ENCODE data around the gene TTC3. TPM values are rescaled to one million over a fixed set of nuclear protein-coding genes. Genes with fewer than 3 reads are reported as not detected.

Gene TTC3
- total RNA-seq, 1 donor from 2014 or later: 61.8 TPM

DNA sequence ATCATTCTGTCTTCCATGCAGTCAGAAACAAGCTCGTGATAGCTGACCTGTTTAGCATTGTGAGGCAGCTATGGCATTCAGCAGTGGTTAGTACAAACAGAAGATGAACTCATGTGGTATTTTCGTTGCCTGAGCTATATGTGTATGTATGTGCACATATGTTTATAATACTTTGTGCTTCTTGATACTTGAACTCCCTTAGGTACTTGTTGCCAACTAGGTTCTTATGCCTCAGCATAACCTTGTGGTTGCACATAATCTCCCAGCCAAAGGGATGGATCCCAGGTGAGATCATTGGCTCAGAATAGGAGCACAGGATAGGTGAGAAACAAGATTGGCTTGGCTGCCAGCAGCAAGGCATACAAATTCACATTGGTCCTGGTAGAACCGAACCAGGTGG is 108.0 kb downstream of the TTC3 start:
- Mint-ChIP-seq H3K36me3 (ENCODE audit: low read depth) (peaks cover 32% of the 10 kb centered on the region), H3K27ac (no peak overlapping the region)

DNA sequence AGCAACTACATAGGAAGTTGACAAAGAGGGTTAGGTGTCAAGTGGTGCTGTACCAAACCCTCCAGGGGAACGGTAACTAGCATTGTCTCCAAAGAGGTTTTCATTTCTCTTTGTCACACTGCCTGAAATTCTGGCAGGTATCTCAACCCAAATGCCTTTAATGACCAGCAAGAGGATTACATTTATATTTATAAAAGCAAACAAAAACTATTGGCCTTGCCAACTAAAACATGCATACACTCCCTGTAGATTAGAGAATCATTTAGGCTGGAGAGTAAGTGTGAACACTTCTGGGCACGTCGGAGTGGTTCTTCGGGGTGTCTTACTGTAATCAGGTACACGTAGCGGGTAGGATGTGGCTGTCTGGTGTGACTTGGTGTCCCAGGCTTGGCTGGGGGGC is 109.2 kb downstream of the TTC3 start:
- H3K27me3 Mint-ChIP-seq (ENCODE audit: insufficient read depth): no peaks in the 10 kb centered on the region
- intact Hi-C loops (cut with micrococcal nuclease): no loop called here
- no peak overlapping the region for H3K27ac Mint-ChIP-seq
- no peak for DNase-seq (ENCODE audit: low spot score)
- no peak overlapping the region for H3K4me3 Mint-ChIP-seq
- H3K9me3 Mint-ChIP-seq: no peaks in the 10 kb centered on the region
- H3K36me3 Mint-ChIP-seq (ENCODE audit: low read depth): peaks cover 32% of the 10 kb centered on the region
- H3K4me1 Mint-ChIP-seq (ENCODE audit: low read depth): peaks cover 13% of the 10 kb centered on the region

More for the DNA sequence above, 108.0 kb downstream of the TTC3 start:
- intact Hi-C loops (cut with micrococcal nuclease): no loop called here
- Mint-ChIP-seq H3K9me3 (no peaks in the 10 kb centered on the region), H3K4me3 (no peak overlapping the region), H3K27me3 (ENCODE audit: insufficient read depth) (no peaks in the 10 kb centered on the region), H3K4me1 (ENCODE audit: low read depth) (peaks cover 13% of the 10 kb centered on the region)
- DNase-seq (ENCODE audit: low spot score): no peak

DNA sequence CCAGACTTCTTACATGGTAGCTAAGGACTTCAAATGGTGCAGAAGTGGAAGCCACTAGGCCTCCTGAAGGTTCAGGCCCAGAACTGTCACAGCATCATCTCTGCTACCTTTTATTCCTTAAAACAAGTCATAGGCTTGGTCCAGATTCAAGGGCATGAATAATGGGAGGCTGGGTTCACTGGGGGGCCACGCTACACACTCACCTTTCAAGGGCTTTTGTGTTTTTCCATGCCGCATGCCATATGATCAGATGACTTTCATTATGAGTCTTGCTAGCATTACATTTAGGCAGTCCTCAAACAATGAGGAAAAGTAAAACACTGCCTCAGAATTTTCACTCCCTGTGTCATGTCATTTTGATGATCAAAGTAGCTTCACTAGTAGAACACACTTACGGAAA is 110.7 kb downstream of the TTC3 start:
- intact Hi-C loops (cut with micrococcal nuclease): no loop called here
- Mint-ChIP-seq H3K27me3 (ENCODE audit: insufficient read depth) (no peaks in the 10 kb centered on the region), H3K4me3 (no peak overlapping the region), H3K36me3 (ENCODE audit: low read depth) (peaks cover 28% of the 10 kb centered on the region), H3K4me1 (ENCODE audit: low read depth) (peaks cover 13% of the 10 kb centered on the region), H3K27ac (no peak overlapping the region), H3K9me3 (no peaks in the 10 kb centered on the region)
- DNase-seq (ENCODE audit: low spot score): no peak

DNA sequence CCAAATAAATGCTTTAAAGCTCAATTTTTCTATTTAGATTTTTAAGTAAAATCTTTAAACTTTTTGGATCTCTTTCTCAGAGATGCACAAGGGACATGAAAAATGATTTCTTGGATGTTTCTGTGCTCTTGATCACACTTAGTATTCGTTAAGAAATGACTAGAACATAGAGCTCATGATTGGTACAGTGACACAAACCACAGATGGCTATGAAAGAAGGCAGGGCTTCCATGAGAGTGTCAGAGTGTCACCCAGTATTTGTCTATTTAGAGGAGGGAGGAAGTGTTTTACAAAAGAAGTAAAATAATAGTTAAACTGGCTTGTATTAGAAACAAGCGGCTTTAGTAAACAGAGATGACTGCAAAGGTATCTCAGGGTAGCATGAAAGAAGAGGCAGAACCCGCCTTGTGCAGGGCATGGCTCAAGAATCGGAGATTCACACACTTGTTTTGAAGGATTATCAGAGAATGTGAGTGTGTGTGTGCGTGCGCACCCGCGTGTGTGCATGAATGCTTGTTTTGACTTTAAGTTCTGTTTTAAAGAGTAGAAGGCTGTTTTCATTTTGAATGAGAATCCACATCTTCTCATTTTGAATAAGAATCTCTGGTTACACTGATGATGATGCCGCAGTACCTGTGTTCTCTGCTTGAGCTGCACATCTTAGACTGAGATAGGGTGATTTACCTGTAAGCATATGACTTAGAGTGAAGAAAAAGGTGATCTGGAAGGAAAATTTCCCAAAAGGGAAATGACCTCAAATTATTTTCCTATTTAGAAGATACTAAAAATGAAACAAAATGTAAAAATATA is 111.9 kb downstream of the TTC3 start:
- Mint-ChIP-seq H3K36me3 (ENCODE audit: low read depth) (peaks cover 29% of the 10 kb centered on the region), H3K4me3 (no peak overlapping the region), H3K27ac (no peak overlapping the region), H3K4me1 (ENCODE audit: low read depth) (peaks cover 13% of the 10 kb centered on the region), H3K27me3 (ENCODE audit: insufficient read depth) (no peaks in the 10 kb centered on the region), H3K9me3 (no peaks in the 10 kb centered on the region)
- no peak for DNase-seq (ENCODE audit: low spot score)
- intact Hi-C loops (cut with micrococcal nuclease): no loop called here

DNA sequence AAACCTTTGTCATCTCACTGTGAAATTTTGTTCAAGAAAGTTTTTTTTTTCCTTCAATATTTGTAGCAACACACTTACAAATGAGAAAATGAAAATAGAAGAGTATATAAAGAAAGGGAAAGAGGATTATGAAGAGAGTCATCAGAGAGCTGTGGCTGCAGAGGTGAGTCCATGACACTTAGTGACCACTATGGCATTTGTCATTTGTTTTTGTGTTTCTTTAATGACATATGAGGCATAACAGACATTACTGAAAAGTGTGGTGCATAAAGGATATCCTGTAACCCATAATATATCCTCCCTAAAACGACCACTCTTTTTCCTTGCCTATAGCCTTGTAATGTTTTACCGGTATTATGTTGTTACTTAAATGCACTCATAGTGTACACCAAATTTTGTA is 113.9 kb downstream of the TTC3 start:
- no peak overlapping the region for H3K4me3 Mint-ChIP-seq
- H3K4me1 Mint-ChIP-seq (ENCODE audit: low read depth): peaks cover 16% of the 10 kb centered on the region
- no peak for DNase-seq (ENCODE audit: low spot score)
- H3K9me3 Mint-ChIP-seq: no peaks in the 10 kb centered on the region
- H3K27ac Mint-ChIP-seq: no peak overlapping the region
- H3K27me3 Mint-ChIP-seq (ENCODE audit: insufficient read depth): no peaks in the 10 kb centered on the region
- H3K36me3 Mint-ChIP-seq (ENCODE audit: low read depth): peaks cover 28% of the 10 kb centered on the region
- intact Hi-C loops (cut with micrococcal nuclease): no loop called here

DNA sequence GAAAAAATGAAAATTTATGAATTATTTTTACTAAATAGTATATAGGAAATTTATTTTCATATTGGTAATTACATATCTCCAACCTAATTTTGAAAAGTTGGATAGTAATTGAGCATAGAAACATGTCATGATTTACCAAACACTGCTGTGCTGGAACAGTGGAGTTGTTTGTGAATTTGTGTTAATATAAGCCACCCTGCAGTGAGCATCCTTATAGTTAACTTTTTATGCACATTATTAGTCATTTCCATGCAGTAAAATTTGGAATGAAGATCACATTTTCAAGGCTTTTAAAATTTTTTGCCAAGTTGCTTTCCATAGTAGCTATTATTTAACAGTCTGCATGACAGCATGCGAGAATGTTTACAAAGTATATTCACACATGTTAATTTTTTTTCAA is 115.8 kb downstream of the TTC3 start:
- Mint-ChIP-seq H3K27me3 (ENCODE audit: insufficient read depth) (no peaks in the 10 kb centered on the region), H3K9me3 (no peaks in the 10 kb centered on the region), H3K4me3 (no peak overlapping the region), H3K27ac (no peak overlapping the region), H3K36me3 (ENCODE audit: low read depth) (peaks cover 30% of the 10 kb centered on the region), H3K4me1 (ENCODE audit: low read depth) (peaks cover 14% of the 10 kb centered on the region)
- intact Hi-C loops (cut with micrococcal nuclease): no loop called here
- DNase-seq (ENCODE audit: low spot score): no peak

DNA sequence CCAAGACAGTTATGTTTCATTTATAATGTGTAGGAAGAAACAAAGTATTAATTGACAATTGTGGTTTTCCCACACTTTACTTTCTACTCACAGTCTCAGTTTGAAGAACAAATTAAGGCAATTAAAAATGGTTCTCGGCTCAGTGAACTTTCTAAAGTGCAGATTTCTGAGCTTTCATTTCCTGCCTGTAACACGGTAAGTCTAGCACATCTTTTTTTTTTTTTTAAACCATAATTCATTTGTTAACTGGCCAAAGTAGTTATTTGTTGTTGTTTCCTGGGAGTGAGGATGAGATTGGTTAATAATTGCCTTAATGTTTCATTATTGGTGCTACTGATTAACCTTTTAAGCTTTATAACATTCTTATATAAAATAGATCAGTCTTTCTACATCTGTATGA is 119.0 kb downstream of the TTC3 start:
- Mint-ChIP-seq H3K4me3 (no peak overlapping the region), H3K27ac (no peak overlapping the region), H3K36me3 (ENCODE audit: low read depth) (peaks cover 30% of the 10 kb centered on the region), H3K27me3 (ENCODE audit: insufficient read depth) (no peaks in the 10 kb centered on the region), H3K9me3 (no peaks in the 10 kb centered on the region), H3K4me1 (ENCODE audit: low read depth) (peaks cover 6% of the 10 kb centered on the region)
- intact Hi-C loops (cut with micrococcal nuclease): no loop called here
- DNase-seq (ENCODE audit: low spot score): no peak

DNA sequence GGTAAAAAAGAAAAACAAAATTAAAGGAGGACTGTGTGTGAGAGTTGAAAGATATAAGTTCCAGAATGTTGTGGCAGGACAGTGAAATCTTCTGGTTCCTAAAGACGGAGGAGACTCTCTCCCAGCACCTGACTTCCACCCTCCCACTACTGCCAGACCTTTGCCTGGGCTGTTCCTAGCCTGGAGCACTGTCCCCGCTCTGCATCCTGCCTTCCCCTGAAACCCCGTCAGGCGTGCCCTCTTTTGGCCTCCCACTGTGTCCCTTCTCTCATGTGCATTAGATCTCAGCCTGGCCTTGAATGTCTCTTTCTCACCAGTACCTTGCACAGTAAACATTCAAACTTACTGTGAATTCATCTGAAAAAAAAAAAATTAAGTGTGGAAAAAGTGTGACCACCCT is 120.0 kb downstream of the TTC3 start:
- Mint-ChIP-seq H3K27me3 (ENCODE audit: insufficient read depth) (no peaks in the 10 kb centered on the region), H3K4me1 (ENCODE audit: low read depth) (peaks cover 6% of the 10 kb centered on the region), H3K36me3 (ENCODE audit: low read depth) (peaks cover 26% of the 10 kb centered on the region), H3K27ac (no peak overlapping the region), H3K4me3 (no peak overlapping the region), H3K9me3 (no peaks in the 10 kb centered on the region)
- no peak for DNase-seq (ENCODE audit: low spot score)
- intact Hi-C loops (cut with micrococcal nuclease): no loop called here

DNA sequence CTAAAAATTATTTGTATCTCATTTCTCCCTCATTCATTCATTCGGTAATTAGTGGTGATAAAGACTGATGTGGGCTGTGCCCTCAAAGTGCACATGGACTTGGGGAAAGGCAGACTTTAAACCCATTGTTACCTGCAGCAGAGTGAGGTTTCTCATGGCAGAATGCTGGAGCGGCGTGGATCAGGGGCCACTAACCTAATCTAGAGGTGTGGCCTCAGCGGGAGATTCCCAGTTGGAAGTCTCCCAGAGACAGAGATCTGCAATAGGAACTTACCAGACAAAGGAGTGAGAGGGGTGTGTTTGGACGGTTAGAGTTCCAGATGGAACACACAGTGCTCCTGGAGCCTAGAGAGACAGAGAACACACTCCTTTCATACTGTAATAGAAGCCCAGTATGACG is 120.6 kb downstream of the TTC3 start:
- Mint-ChIP-seq H3K4me3 (no peak overlapping the region), H3K4me1 (ENCODE audit: low read depth) (peaks cover 6% of the 10 kb centered on the region), H3K36me3 (ENCODE audit: low read depth) (peaks cover 25% of the 10 kb centered on the region), H3K9me3 (no peaks in the 10 kb centered on the region), H3K27ac (no peak overlapping the region), H3K27me3 (ENCODE audit: insufficient read depth) (no peaks in the 10 kb centered on the region)
- intact Hi-C loops (cut with micrococcal nuclease): no loop called here
- no peak for DNase-seq (ENCODE audit: low spot score)

DNA sequence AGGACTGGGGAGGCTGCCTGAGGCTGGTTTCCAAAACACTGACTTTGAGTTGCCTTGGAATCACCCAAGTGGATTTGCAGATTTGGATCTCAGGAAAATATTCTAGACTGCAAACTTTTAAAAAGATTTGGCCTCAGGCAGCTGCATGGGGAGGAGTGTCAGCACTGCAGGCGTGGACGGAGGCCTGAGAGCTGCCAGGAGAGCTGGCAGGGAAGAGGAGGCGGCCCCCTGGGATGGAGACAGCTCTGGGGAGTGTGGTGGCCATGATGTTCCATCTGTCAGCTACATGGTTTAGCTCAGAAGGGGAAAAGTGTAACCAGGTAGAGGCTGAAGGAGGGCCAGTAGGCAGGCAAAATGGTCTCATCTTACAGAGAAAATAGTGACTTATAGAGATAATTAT is 122.0 kb downstream of the TTC3 start:
- H3K9me3 Mint-ChIP-seq: no peaks in the 10 kb centered on the region

DNA sequence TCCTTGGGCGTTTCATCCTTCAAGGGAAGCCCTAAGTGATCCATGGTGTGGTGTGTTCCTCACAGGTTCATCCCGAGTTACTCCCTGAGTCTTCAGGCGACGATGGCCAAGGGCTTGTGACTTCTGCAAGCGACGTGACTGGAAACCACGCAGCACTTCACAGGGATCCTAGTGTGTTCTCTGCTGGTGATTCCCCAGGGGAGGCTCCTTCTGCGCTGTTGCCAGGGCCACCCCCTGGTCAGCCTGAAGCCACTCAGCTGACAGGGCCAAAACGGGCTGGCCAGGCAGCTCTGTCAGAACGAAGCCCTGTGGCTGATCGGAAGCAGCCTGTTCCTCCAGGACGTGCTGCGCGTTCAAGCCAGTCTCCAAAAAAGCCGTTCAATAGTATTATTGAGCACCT is 122.6 kb downstream of the TTC3 start:
- DNase-seq (ENCODE audit: low spot score): no peak
- Mint-ChIP-seq H3K27me3 (ENCODE audit: insufficient read depth) (no peaks in the 10 kb centered on the region), H3K4me1 (ENCODE audit: low read depth) (peaks cover 6% of the 10 kb centered on the region), H3K36me3 (ENCODE audit: low read depth) (peaks cover 24% of the 10 kb centered on the region), H3K9me3 (no peaks in the 10 kb centered on the region), H3K27ac (no peak overlapping the region), H3K4me3 (no peak overlapping the region)
- intact Hi-C loops (cut with micrococcal nuclease): no loop called here

More for the DNA sequence above, 122.0 kb downstream of the TTC3 start:
- H3K36me3 Mint-ChIP-seq (ENCODE audit: low read depth): peaks cover 24% of the 10 kb centered on the region
- no peak overlapping the region for H3K4me3 Mint-ChIP-seq
- intact Hi-C loops (cut with micrococcal nuclease): no loop called here
- H3K27me3 Mint-ChIP-seq (ENCODE audit: insufficient read depth): no peaks in the 10 kb centered on the region
- peaks cover 6% of the 10 kb centered on the region for H3K4me1 Mint-ChIP-seq (ENCODE audit: low read depth)
- no peak for DNase-seq (ENCODE audit: low spot score)
- H3K27ac Mint-ChIP-seq: no peak overlapping the region

DNA sequence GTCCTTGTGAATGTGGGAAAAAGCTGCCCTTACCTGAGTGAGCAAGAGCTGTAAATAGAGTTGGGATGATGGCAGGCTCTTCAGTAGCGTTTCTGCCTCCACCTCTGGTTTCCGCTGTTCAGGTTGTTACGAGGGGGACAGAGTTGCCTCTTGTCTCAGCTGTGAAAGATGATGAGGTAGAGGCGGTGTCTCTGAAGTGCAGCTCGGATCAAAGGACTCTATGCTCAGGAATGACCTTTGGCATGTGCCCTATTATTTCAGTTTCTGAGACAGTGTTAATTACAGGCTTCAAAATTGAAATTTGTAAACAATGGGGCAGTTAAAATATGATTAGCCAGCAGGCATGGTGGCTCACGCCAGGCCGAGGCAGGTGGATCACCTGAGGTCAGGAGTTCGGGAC is 123.8 kb downstream of the TTC3 start:
- Mint-ChIP-seq H3K4me1 (ENCODE audit: low read depth) (peaks cover 3% of the 10 kb centered on the region), H3K4me3 (no peak overlapping the region), H3K27ac (no peak overlapping the region), H3K27me3 (ENCODE audit: insufficient read depth) (no peaks in the 10 kb centered on the region), H3K36me3 (ENCODE audit: low read depth) (peaks cover 25% of the 10 kb centered on the region), H3K9me3 (no peaks in the 10 kb centered on the region)
- DNase-seq (ENCODE audit: low spot score): no peak
- intact Hi-C loops (cut with micrococcal nuclease): no loop called here

DNA sequence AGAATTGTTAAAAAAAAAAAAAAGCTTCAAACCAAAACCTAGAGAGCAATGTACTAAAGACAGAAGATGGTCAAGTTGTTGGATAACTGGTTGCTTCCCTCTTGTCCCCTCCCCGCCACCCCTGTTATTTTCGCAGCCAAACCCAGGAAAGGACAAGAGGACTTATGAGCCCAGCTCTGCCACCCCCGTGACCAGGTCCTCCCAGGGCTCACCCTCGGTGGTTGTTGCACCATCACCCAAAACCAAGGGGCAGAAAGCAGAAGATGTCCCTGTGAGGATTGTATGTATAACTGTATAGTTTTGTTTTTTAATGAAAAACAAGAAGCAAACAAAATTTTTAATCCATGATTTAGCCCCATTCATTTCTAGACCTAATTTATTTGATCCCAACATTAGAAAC is 124.7 kb downstream of the TTC3 start:
- DNase-seq (ENCODE audit: low spot score): no peak
- Mint-ChIP-seq H3K4me3 (no peak overlapping the region), H3K27me3 (ENCODE audit: insufficient read depth) (no peaks in the 10 kb centered on the region), H3K9me3 (no peaks in the 10 kb centered on the region), H3K36me3 (ENCODE audit: low read depth) (peaks cover 29% of the 10 kb centered on the region), H3K27ac (no peak overlapping the region), H3K4me1 (ENCODE audit: low read depth) (no peaks in the 10 kb centered on the region)
- intact Hi-C loops (cut with micrococcal nuclease): no loop called here
